ENCODE measurements around the gene PELI2.

The PELI2 gene

DNA sequence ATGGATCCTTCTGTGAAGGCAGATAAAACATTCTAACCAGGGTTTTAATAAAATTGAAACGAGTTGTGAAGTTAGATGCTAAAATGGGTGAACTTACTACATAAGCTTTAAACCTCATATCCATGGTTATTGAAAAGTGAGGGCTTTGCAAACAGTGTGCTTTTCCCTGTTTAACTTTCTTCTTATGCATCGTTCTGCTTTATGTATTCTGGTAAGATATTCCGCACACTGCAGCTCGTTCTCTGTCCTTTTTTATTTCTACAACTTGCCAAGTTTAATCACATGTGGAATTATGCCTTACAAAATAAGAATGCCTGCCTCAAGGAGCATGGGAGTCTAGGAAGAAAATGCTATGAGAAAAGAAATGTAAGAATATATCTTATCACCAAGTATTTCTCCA is 30.9 kb downstream of the PELI2 start (continued):
- TF ChIP-seq, protein P1, sequence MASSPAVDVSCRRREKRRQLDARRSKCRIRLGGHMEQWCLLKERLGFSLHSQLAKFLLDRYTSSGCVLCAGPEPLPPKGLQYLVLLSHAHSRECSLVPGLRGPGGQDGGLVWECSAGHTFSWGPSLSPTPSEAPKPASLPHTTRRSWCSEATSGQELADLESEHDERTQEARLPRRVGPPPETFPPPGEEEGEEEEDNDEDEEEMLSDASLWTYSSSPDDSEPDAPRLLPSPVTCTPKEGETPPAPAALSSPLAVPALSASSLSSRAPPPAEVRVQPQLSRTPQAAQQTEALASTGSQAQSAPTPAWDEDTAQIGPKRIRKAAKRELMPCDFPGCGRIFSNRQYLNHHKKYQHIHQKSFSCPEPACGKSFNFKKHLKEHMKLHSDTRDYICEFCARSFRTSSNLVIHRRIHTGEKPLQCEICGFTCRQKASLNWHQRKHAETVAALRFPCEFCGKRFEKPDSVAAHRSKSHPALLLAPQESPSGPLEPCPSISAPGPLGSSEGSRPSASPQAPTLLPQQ (tag by site-specific recombination; IDR thresholded peaks at IDR 0.05): no peak
- TF ChIP-seq ZNF560 (tag by site-specific recombination; IDR thresholded peaks at IDR 0.05; ENCODE audit: borderline replicate concordance) (no peak), ZNF529 (tag by site-specific recombination; IDR thresholded peaks at IDR 0.05; ENCODE audit: insufficient replicate concordance) (no peak), IKZF3 (tag by site-specific recombination; IDR thresholded peaks at IDR 0.05) (no peak), TCF7L2 (IDR thresholded peaks at IDR 0.05; ENCODE audit: borderline replicate concordance, low read depth, low read length) (no peak), ZNF248 (tag by site-specific recombination; IDR thresholded peaks at IDR 0.05) (no peak), ZNF394 (tag by site-specific recombination; IDR thresholded peaks at IDR 0.05; ENCODE audit: borderline replicate concordance) (no peak)

DNA sequence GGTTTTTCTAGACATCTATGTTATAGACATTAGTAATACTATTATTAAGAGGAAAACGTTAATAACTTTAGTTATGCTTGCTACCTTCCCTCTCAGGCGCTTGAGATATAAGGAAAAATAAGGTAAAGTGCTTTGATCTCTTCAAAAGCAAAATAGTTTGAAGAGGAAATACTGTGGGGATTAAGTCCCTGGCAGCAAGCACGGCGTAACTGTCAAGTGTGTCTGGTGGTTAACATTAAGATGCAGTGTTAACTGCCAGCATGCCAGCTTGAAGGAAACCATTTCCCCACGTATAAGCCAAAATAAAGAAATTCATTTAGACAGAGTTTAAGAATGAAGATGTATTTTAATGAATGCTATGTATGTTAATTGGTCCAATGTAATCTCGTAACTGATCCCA is 31.8 kb downstream of the PELI2 start:
- Histone ChIP-seq H3K4me1 (ENCODE audit: control insufficient read depth, insufficient read depth, low read length) (peaks cover 28% of the 10 kb centered on the region), H3K4me3 (ENCODE audit: low read depth, low read length) (no peak overlapping the region), H3K9me3 (ENCODE audit: control insufficient read depth, insufficient read depth, low read depth, low read length) (no peaks in the 10 kb centered on the region), H3K36me3 (ENCODE audit: control insufficient read depth in 2 of 2, insufficient read depth in 1 of 2, low read length in 2 of 2) (no peaks in the 10 kb centered on the region), H3K27ac (ENCODE audit: extremely low read depth, low read depth, low read length) (no peak overlapping the region)
- TF ChIP-seq ZNF335 (tag by site-specific recombination; conservative IDR thresholded peaks at IDR 0.05): no peak
- TF ChIP-seq, protein P2, sequence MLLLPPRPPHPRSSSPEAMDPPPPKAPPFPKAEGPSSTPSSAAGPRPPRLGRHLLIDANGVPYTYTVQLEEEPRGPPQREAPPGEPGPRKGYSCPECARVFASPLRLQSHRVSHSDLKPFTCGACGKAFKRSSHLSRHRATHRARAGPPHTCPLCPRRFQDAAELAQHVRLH (tag by site-specific recombination; IDR thresholded peaks at IDR 0.05): no peak
- no peak for TF ChIP-seq ZNF175 (tag by site-specific recombination; IDR thresholded peaks at IDR 0.05)
- no peak for TF ChIP-seq ZNF585B (tag by site-specific recombination; IDR thresholded peaks at IDR 0.05)
- no peak for TF ChIP-seq KLF1 (tag by site-specific recombination; IDR thresholded peaks at IDR 0.05)
- TF ChIP-seq ZNF274 (IDR thresholded peaks at IDR 0.05; ENCODE audit: low read length): no peak
- TF ChIP-seq ZNF274 (tag by site-specific recombination; IDR thresholded peaks at IDR 0.05; ENCODE audit: borderline replicate concordance): no peak
- TF ChIP-seq ZNF530 (tag by site-specific recombination; IDR thresholded peaks at IDR 0.05; ENCODE audit: low read depth): no peak
- ChIA-PET CTCF (interaction anchor here (0.6 kb wide), 1 partner anchor 44 kb away, joined by 3 read pairs; no protein-coding TSS in a partner anchor), POLR2A (no interaction called here)

DNA sequence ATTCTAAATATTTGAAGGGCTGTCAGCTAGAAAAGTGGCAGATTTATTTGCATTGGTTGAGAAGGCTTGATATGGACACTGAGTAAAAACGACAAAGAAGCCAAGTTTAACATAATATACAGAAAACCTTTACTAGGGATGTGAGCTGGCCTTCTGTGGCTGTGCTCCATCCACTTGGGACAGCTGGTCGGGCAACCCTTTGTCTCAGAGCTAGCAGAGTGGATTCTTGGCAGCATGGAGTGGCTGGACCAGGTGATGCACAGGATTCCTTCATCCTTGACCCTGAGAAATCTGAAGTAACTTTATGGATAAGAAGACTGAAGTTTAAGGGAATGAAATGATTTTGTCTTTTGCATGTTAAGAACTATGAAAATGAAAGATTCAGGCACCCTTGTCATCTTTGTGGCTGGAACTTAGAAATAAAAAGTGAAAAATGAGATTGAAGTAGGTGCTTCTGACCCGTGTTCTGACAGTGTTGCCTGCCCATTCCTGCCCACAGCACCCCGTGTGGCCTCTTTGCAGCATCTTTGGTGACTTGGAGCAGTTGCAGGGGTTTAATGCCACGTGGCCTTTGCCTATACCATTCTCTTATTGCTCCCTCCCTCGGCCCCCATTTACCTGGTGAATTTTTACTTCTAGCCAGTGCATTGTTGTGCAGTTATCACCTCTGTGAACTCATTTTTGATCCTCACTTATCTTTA is 32.6 kb downstream of the PELI2 start:
- H3K36me3 ChIP-seq (ENCODE audit: control insufficient read depth in 2 of 2, insufficient read depth in 1 of 2, low read length in 2 of 2): no peaks in the 10 kb centered on the region
- POLR2A ChIA-PET: no interaction called here
- no peak overlapping the region for H3K4me3 ChIP-seq (ENCODE audit: low read depth, low read length)
- no peaks in the 10 kb centered on the region for H3K9me3 ChIP-seq (ENCODE audit: control insufficient read depth, insufficient read depth, low read depth, low read length)
- CTCF ChIA-PET: no interaction called here
- no peak overlapping the region for H3K27ac ChIP-seq (ENCODE audit: extremely low read depth, low read depth, low read length)
- no peak for TF ChIP-seq KLF10 (tag by site-specific recombination; IDR thresholded peaks at IDR 0.05)
- no peak for TF ChIP-seq BCL11A (tag by site-specific recombination; IDR thresholded peaks at IDR 0.05; ENCODE audit: low read depth)
- TF ChIP-seq, protein P3, sequence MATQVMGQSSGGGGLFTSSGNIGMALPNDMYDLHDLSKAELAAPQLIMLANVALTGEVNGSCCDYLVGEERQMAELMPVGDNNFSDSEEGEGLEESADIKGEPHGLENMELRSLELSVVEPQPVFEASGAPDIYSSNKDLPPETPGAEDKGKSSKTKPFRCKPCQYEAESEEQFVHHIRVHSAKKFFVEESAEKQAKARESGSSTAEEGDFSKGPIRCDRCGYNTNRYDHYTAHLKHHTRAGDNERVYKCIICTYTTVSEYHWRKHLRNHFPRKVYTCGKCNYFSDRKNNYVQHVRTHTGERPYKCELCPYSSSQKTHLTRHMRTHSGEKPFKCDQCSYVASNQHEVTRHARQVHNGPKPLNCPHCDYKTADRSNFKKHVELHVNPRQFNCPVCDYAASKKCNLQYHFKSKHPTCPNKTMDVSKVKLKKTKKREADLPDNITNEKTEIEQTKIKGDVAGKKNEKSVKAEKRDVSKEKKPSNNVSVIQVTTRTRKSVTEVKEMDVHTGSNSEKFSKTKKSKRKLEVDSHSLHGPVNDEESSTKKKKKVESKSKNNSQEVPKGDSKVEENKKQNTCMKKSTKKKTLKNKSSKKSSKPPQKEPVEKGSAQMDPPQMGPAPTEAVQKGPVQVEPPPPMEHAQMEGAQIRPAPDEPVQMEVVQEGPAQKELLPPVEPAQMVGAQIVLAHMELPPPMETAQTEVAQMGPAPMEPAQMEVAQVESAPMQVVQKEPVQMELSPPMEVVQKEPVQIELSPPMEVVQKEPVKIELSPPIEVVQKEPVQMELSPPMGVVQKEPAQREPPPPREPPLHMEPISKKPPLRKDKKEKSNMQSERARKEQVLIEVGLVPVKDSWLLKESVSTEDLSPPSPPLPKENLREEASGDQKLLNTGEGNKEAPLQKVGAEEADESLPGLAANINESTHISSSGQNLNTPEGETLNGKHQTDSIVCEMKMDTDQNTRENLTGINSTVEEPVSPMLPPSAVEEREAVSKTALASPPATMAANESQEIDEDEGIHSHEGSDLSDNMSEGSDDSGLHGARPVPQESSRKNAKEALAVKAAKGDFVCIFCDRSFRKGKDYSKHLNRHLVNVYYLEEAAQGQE (tag by site-specific recombination; IDR thresholded peaks at IDR 0.05): no peak
- TF ChIP-seq KLF9 (tag by site-specific recombination; IDR thresholded peaks at IDR 0.05; ENCODE audit: low read depth): no peak
- TF ChIP-seq, protein P4, sequence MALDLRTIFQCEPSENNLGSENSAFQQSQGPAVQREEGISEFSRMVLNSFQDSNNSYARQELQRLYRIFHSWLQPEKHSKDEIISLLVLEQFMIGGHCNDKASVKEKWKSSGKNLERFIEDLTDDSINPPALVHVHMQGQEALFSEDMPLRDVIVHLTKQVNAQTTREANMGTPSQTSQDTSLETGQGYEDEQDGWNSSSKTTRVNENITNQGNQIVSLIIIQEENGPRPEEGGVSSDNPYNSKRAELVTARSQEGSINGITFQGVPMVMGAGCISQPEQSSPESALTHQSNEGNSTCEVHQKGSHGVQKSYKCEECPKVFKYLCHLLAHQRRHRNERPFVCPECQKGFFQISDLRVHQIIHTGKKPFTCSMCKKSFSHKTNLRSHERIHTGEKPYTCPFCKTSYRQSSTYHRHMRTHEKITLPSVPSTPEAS (tag by site-specific recombination; IDR thresholded peaks at IDR 0.05): no peak
- H3K4me1 ChIP-seq (ENCODE audit: control insufficient read depth, insufficient read depth, low read length): peaks cover 27% of the 10 kb centered on the region
